Left hindlimb (tissue), 1 donor: Measurements from ENCODE around the gene SBK2.

ENCODE experiments used
- DNase-seq: peaks from one replicate; pipeline ENCODE4 v3.0.0-alpha.2; 2018

SBK2 gene

DNA sequence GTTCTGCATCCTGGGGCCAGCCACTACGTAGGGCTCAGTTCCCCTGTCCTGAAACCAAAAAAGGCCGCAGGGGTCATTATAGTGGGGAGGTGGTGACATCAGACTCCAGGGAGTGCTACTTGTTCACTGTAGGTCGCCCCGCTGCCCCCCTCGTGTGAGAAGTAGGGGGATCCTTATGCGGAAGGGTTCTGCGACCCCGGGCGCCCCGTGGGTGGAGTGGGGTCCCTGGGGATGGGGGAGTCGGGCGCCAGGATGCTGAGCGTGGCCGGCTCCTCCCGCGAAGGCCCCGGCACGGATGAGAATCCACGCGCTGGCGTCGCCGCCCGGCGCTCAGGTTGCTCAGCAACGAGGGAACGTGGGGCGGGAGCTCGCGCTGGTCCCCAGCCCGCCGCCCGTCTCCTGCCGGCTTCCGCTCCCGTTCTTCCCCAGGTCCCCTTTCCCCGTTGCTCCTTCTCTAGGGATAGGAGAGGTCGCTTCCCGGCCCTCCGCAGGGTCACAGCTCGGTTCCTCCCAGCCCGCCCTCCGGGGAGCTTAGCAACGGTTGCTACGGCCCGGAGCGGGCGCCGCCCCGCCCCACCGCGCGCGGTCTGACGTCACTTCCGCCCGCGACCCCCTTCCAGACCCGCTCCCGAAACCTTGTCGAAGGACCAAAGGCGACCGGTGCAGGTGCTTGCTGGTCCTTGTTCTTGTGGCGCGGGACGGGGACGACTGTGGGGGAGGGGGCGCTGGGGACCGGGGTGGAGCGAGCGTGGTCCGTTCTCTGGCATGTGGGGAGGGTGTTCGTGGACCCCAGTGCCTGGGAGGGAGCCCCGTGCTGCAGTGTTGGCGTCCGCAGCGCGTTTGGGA lies 52.1 kb downstream of the SBK2 start, which contains the start of gene NAT14:
Gene NAT14, plus strand, starts transcription at position 596 of the 846 bp plus-strand sequence. CDS start 521 bp downstream, outside the sequence.
- DNase-seq, result peak; percentile 87

DNA sequence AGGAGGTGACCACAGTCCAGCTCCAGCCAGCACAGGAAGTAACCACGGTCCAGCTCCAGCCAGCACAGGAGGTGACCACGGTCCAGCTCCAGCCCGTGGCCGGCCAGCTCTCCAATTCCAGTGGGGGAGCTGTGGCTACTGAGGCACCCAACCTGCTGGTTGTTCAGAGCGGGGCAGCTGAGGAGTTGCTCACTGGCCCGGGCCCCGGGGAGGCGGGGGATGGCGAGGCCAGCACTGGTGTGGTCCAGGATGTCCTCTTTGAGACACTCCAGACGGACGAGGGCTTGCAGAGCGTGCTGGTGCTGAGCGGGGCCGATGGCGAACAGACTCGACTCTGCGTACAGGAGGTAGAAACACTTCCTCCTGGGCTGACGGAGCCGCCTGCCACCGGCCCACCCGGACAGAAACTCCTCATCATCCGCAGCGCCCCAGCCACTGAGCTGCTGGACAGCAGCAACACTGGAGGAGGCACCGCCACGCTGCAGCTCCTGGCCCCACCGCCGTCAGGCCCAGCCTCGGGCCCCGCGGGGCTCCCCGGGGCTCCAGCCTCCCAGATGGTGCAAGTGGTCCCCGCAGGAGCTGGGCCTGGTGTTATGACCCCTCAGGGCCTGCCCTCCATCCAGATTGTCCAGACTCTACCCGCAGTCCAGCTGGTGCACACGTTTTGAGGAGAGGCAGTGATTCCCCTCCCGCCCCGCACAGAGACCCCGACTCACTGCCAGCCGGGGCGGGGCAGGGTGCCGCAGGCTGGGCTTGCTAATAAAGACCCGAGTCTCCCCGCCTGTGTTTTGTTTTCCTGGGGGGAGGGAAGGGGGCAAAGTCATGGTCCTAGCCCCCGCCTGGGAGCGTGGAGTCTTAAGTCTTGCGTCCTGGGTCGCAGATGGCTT lies 53.0 kb downstream of the SBK2 start:
- peak; percentile 40 for DNase-seq

GRCh38 chr19:55482967-55483705 lies 53.8 kb downstream of the SBK2 start:
- DNase-seq, result peak; percentile 45

DNA sequence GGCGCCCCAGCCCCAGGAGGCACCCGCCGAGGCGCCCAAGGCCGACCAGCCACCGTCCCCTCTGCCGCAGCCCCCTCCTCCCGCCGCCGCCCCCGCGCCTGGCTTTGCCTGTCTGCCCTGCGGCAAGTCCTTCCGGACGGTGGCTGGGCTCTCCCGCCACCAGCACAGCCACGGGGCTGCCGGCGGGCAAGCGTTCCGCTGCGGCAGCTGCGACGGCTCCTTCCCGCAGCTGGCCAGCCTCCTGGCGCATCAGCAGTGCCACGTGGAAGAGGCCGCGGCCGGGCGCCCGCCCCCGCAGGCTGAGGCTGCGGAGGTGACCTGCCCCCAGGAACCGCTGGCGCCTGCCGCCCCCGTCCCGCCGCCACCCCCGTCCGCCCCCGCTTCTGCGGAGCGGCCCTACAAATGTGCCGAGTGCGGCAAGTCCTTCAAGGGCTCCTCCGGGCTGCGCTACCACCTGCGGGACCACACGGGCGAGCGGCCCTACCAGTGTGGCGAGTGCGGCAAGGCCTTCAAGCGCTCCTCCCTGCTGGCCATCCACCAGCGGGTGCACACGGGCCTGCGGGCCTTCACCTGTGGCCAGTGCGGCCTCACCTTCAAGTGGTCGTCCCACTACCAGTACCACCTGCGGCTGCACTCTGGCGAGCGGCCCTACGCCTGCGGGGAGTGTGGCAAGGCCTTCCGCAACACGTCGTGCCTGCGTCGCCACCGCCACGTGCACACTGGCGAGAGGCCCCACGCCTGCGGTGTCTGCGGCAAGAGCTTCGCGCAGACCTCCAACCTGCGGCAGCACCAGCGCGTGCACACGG lies 54.6 kb downstream of the SBK2 start:
- DNase-seq, result peak; percentile 39

- DNase-seq, result peak; percentile 12
These were observed 55.2 kb downstream of the SBK2 start for GRCh38 chr19:55481794-55482155.

GRCh38 chr19:55481148-55481793 lies 55.7 kb downstream of the SBK2 start:
- DNase-seq, result peak; percentile 35

- no peak for DNase-seq
These were observed 57.3 kb downstream of the SBK2 start for GRCh38 chr19:55479451-55480230.

DNA sequence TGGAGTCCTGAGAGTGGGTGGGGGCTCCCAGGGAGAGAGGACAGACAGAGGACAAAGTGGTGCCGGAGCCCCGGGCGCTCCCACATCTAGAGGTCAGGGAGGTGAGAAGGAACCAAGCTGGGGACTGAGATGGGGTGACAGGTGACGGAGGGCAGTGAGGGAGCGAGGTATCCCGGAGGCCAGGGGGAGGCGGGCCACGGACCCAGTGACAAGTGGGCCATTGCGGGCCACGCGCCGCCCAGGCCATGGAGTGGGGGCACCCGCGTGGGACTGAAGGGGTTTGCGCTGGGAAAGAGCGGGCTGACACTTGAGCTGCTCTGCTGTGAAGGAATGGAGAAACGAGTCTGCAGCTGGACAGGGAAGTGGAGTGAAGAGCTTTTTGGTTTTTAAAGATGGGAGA lies 57.9 kb downstream of the SBK2 start:
- DNase-seq, result no peak
